Esophagus muscularis mucosa (tissue), 4 donors: ENCODE data around the gene LIPC. TPM values are rescaled to one million over a fixed set of nuclear protein-coding genes. Genes with fewer than 3 reads are reported as not detected.

Experiments
- DNase-seq: peaks from one replicate; pipeline ENCODE4 v3.0.0-alpha.2; 2017; ENCODE audit errors: extremely low spot score
- H3K27ac ChIP-seq, 4 donors: fragments of 200-600 bp; sonication (generic); replicated peaks in 1 of 4; 1 replicate in 3 of 4; 2 replicates in 1 of 4; pipeline ENCODE4 v1.5.1; 2016 to 2019; ENCODE audit warnings: mild to moderate bottlenecking in 1 of 4
- H3K27me3 ChIP-seq, 4 donors: fragments of 200-600 bp; sonication (generic); one replicate each; pipeline versions ENCODE4 v1.5.1 to v1.6.0; 2016 to 2019
- H3K36me3 ChIP-seq, 4 donors: fragments of 200-600 bp; sonication (generic); one replicate each; pipeline ENCODE4 v1.5.1; 2016 to 2019
- H3K4me1 ChIP-seq, 4 donors: fragments of 200-600 bp; sonication (generic); one replicate each; pipeline ENCODE4 v1.5.1; 2016 to 2019
- H3K4me3 ChIP-seq, 4 donors: fragments of 200-600 bp; sonication (generic); 1 replicate in 2 of 4; 2 replicates in 2 of 4; pipeline ENCODE4 v1.5.1; 2016 to 2019; ENCODE audit warnings: mild to moderate bottlenecking in 4 of 4, moderate library complexity in 1 of 4
- H3K9me3 ChIP-seq, 4 donors: fragments of 200-600 bp; sonication (generic); 1 replicate in 3 of 4; 2 replicates in 1 of 4; pipeline ENCODE4 v1.5.1; 2016 to 2019
- CTCF ChIP-seq, 3 experiments: fragments of 200-600 bp in 2 of 3; fragments of 450-650 bp in 1 of 3; sonication (generic) in 2 of 3; IDR thresholded peaks; one replicate each; pipeline ENCODE4 v1.5.1; 2017 to 2019; ENCODE audit warnings: antibody characterized with exemption in 3 of 3, mild to moderate bottlenecking in 2 of 3, moderate library complexity in 1 of 3
- EP300 ChIP-seq: sonication (generic); formaldehyde crosslinking; IDR thresholded peaks from one replicate; pipeline ENCODE4 v1.6.1; 2017; ENCODE audit warnings: antibody characterized with exemption
- POLR2A ChIP-seq: fragments of 450-650 bp; IDR thresholded peaks from one replicate; pipeline ENCODE4 v1.6.1; 2017; ENCODE audit warnings: antibody characterized with exemption, moderate library complexity, mild to moderate bottlenecking, low read depth
- POLR2AphosphoS5 ChIP-seq, 2 donors: sonication (generic); formaldehyde crosslinking; IDR thresholded peaks; one replicate each; pipeline ENCODE4 v1.6.1; 2017; ENCODE audit warnings: antibody characterized with exemption in 2 of 2
- WGBS: methylation state at CpG from one replicate; pipeline ENCODE4 v1.1.5; 2018; 5-methylcytosine and 5-hydroxymethylcytosine counted together
- intact Hi-C: fragments of 100-400 bp; cut with DNase I; formaldehyde crosslinking; loops from one replicate; pipeline ENCODE4 v1.15.1; 2023
- total RNA-seq, 4 donors: library from RNA; depleted of rRNA; stranded (reverse); fragments of >200 nt; gene quantifications; one replicate each; pipeline versions ENCODE4 v1.1.0 to v1.2.1, GENCODE V29; 2016

Gene LIPC
- total RNA-seq, 4 donors from 2014 or later, result 0.06 to 0.63 (median 0.37) TPM

GRCh38 chr15:58503139-58504027 is 71.6 kb downstream of the LIPC start:
- WGBS, result 97% methylated on average over 4 of the region's 6 CpGs
- no peaks in the 10 kb centered on the region for H3K27me3 ChIP-seq
- TF ChIP-seq POLR2A, result no peak
- no peak for TF ChIP-seq EP300
- TF ChIP-seq POLR2AphosphoS5 (IDR thresholded peaks at IDR 0.05), result no peak
- no peak for TF ChIP-seq CTCF (IDR thresholded peaks at IDR 0.05)
- H3K9me3 ChIP-seq, result no peaks in the 10 kb centered on the region
- peaks cover 0 to 6% (median 0%) of the 10 kb centered on the region in 4 donors for H3K4me1 ChIP-seq
- DNase-seq, result no peak
- no peak overlapping the region for H3K27ac ChIP-seq
- intact Hi-C loops, result no loop called here
- no peak overlapping the region for H3K4me3 ChIP-seq
- no peaks in the 10 kb centered on the region for H3K36me3 ChIP-seq

- intact Hi-C loops, result no loop called here
- Histone ChIP-seq H3K4me3 (no peak overlapping the region), H3K4me1 (peaks cover 0 to 6% (median 0%) of the 10 kb centered on the region in 4 donors), H3K27me3 (no peaks in the 10 kb centered on the region), H3K36me3 (no peaks in the 10 kb centered on the region), H3K9me3 (no peaks in the 10 kb centered on the region), H3K27ac (no peak overlapping the region)
- TF ChIP-seq CTCF (IDR thresholded peaks at IDR 0.05) (no peak), EP300 (no peak), POLR2AphosphoS5 (IDR thresholded peaks at IDR 0.05) (no peak), POLR2A (no peak)
- 87% methylated on average over 6 of the region's 6 CpGs for WGBS
- no peak for DNase-seq
Observed at GRCh38 chr15:58504674-58505234, 73.0 kb downstream of the LIPC start.

- intact Hi-C loops, result no loop called here
- DNase-seq, result no peak
- 94% methylated on average over 7 of the region's 7 CpGs for WGBS
- H3K4me1 ChIP-seq, result peaks cover 0 to 6% (median 0%) of the 10 kb centered on the region in 4 donors
- H3K27me3 ChIP-seq, result no peaks in the 10 kb centered on the region
- H3K27ac ChIP-seq, result no peak overlapping the region
- no peaks in the 10 kb centered on the region for H3K36me3 ChIP-seq
- TF ChIP-seq EP300 (no peak), CTCF (IDR thresholded peaks at IDR 0.05) (no peak), POLR2A (no peak)
- H3K4me3 ChIP-seq, result no peak overlapping the region
- H3K9me3 ChIP-seq, result no peaks in the 10 kb centered on the region
Observed at GRCh38 chr15:58505581-58505980, 73.8 kb downstream of the LIPC start.

- peaks cover 0 to 6% (median 0%) of the 10 kb centered on the region in 4 donors for H3K4me1 ChIP-seq
- no peaks in the 10 kb centered on the region for H3K27me3 ChIP-seq
- WGBS, result 93% methylated on average over 2 of the region's 4 CpGs
- no peak overlapping the region for H3K27ac ChIP-seq
- no peak for DNase-seq
- no peak overlapping the region for H3K4me3 ChIP-seq
- no peaks in the 10 kb centered on the region for H3K36me3 ChIP-seq
- no peaks in the 10 kb centered on the region for H3K9me3 ChIP-seq
- intact Hi-C loops, result no loop called here
- TF ChIP-seq EP300 (no peak), CTCF (IDR thresholded peaks at IDR 0.05) (no peak), POLR2AphosphoS5 (IDR thresholded peaks at IDR 0.05) (no peak), POLR2A (no peak)
Observed at GRCh38 chr15:58506064-58506490, 74.3 kb downstream of the LIPC start.
